ENCODE measurements around the gene HTRA3.

Gene HTRA3

DNA sequence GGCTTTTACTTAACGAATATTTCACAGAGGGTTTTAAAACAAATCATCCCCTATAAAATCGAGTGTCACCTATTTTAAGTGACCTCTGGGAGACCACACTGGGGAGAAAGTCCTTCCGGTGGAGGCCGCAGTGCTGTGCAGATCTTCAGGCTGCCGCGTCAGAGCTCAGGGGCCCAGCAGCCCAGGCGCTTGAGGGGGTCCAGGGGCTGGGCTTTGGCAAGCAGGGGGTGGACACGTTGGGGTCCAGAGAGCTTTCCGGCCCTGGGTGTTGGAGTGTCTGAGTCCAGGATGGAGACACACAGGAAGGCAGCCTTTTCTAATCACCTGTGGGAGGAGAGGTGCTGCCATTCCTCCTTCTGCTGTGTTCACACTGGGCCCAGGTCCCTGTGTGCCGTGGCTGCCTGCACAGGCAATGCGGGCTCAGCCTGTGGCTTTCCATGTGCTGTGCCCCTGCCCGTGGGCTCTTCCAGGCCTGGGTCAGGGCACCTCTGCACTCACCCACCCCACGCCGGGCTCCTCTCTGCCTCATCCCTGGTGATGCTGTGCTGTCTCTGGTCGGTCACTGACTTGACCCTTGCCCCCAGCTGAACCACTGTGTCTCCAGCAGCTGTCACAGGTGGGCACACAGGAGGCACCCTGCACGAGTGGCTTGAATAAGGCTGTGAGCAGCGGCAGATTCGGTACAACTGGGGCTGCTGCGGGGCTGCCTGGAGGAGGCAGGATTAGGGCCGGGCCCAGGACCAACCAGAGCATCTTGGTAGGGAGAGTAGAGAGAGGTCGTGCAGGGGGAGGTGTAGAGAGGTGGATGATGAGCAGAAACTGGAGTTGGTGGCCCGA, 10.0 kb downstream of the HTRA3 start:
- in situ Hi-C loops (cut with MboI; ENCODE audit: low pct_unique_long_range_greater_than_20kb, low sequenced_read_pairs, unreplicated experiment) = no loop called here
- no peak for DNase-seq (ENCODE audit: low spot score)
- TF ChIP-seq CTCF (IDR thresholded peaks at IDR 0.05; ENCODE audit: extremely low read depth, insufficient read depth, missing control alignments) = no peak

DNA sequence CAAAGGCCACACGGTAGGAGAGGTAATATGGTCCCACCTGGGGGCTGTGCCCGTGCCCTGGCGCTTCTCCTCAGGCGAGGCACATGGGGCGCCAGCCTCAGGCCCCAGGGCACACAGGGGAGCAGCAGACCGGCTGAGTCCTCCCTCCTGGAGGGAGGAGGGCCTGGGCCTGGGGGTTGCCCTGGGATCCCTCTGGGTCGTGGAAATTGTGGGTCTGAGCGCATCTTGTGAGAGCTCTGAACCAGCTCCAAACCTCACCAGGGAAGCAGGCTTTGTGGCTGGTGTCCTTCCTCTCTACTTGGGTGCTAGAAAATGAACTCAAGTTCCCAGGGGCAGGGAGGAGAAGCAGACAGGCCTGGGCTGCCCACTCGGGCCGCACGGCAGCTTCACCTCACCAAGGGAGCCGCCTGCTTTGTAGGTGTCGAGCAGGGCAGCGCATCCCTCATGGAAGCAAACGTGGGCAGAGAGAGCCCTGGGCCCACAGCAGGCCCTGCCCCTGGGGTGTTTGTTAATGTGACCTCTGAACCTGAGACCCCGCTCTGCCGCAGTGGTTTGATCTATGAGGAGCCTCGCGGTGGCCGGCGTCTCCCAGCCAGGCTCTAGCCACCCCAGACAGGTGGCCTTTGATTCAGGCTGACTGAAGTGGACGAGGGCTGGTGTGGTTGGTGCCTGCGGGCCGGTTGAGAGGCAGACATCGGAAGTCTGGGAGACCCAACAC, 10.8 kb downstream of the HTRA3 start:
- DNase-seq (ENCODE audit: low spot score) = no peak
- TF ChIP-seq CTCF (IDR thresholded peaks at IDR 0.05; ENCODE audit: extremely low read depth, insufficient read depth, missing control alignments) = no peak
- in situ Hi-C loops (cut with MboI; ENCODE audit: low pct_unique_long_range_greater_than_20kb, low sequenced_read_pairs, unreplicated experiment) = no loop called here

GRCh38 chr4:8280876-8281440, 11.4 kb downstream of the HTRA3 start:
- in situ Hi-C loops (cut with MboI; ENCODE audit: low pct_unique_long_range_greater_than_20kb, low sequenced_read_pairs, unreplicated experiment) = no loop called here
- no peak for TF ChIP-seq CTCF (IDR thresholded peaks at IDR 0.05; ENCODE audit: extremely low read depth, insufficient read depth, missing control alignments)
- DNase-seq (ENCODE audit: low spot score) = no peak

- no peak for DNase-seq (ENCODE audit: low spot score)
- in situ Hi-C loops (cut with MboI; ENCODE audit: low pct_unique_long_range_greater_than_20kb, low sequenced_read_pairs, unreplicated experiment) = no loop called here
- no peak for TF ChIP-seq CTCF (IDR thresholded peaks at IDR 0.05; ENCODE audit: extremely low read depth, insufficient read depth, missing control alignments)
These were observed 12.1 kb downstream of the HTRA3 start for GRCh38 chr4:8281519-8282133.

DNA sequence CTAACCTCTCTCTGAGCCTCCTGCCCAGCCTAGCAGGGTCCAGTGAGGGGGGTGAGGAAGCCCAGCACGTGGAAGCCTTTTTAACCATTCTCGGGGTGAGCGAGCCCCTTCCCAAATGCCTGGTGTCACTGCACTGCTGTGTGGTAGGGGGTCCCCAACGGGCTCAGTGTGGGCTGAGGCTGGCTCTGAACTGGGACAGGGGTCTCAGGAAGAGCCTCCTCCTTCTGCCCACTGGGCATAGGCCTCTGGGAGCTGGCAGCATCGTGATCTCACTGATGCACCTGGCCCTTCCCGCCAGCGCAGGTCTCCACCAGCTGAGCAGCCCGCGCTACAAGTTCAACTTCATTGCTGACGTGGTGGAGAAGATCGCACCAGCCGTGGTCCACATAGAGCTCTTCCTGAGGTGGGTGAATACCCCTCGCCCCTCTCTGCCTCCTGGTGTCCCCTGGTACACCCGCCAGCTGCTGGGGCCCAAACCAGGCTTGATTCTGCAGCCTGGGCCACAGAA, 12.6 kb downstream of the HTRA3 start:
- in situ Hi-C loops (cut with MboI; ENCODE audit: low pct_unique_long_range_greater_than_20kb, low sequenced_read_pairs, unreplicated experiment) = no loop called here
- no peak for TF ChIP-seq CTCF (IDR thresholded peaks at IDR 0.05; ENCODE audit: extremely low read depth, insufficient read depth, missing control alignments)
- no peak for DNase-seq (ENCODE audit: low spot score)

GRCh38 chr4:8282742-8283141, 13.2 kb downstream of the HTRA3 start:
- in situ Hi-C loops (cut with MboI; ENCODE audit: low pct_unique_long_range_greater_than_20kb, low sequenced_read_pairs, unreplicated experiment) = no loop called here
- no peak for DNase-seq (ENCODE audit: low spot score)
- no peak for TF ChIP-seq CTCF (IDR thresholded peaks at IDR 0.05; ENCODE audit: extremely low read depth, insufficient read depth, missing control alignments)
